ENCODE results near the gene FERMT1.

- no peak for TF ChIP-seq CTCF (conservative IDR thresholded peaks at IDR 0.05; ENCODE audit: low read depth, low read length)
- TF ChIP-seq EZH2phosphoT487 (IDR thresholded peaks at IDR 0.05; ENCODE audit: borderline replicate concordance, low read length): no peak
These were observed 76.4 kb downstream of the FERMT1 start for GRCh38 chr20:6046432-6046831.

All from PC-3 (cell line).